GM18517 (cell line): Measurements from ENCODE around the gene ACAD10.
"Not testable (repeated sequence)": the region's sequence is repeated elsewhere in the genome, so short reads cannot be mapped to it uniquely, and the experiment has no call there.

Experiments
- ATAC-seq: cut with Tn5 transposase; IDR thresholded peaks from one replicate; pipeline ENCODE4 v1.9.1; 2021; ENCODE audit warnings: mild to moderate bottlenecking, moderate library complexity; ENCODE audit not compliant: unreplicated experiment

ACAD10 gene

DNA sequence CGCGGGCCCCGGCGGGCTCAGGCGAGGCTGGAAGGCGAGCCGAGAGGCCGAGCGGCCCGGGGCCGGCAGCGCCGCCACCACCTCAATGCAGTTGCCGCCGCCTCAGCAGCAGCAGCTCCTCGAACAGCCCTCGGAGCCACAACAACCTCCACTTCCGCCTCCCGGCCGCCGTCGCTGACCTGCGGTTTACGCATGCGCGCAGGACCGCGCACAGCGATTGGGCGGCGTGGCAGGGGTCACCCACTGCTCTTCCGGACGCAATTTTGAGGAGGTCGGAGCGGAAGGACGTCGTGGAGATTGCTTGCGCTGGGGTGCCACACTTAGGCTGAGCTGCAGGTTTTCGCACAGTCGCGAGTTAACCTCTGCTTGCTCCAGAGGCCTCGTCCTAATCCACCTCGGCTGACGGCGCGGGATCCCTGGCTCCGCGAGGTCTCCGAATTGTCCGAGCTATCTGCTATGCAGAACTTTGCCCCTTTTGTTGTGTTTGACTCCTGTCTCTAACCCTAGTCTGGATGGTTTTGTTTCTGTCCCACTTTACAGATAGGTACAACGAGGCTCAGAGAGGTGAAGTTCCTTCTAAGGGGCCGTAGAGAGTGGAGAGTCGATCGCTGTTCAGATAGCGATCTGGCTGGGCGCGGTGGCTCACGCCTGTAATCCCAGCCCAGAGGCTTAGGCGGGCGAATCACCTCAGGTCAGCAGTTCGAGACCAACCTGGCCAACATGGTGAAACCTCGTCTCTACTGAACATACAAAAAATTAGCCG lies at the start of gene ACAD10, which contains the start of gene BRAP:
ACAD10 (plus strand) TSS at position 243 of the 763 bp plus-strand sequence. CDS start 6,657 bp downstream, outside the sequence.
BRAP (minus strand) TSS at position 146 of the 763 bp plus-strand sequence. CDS start 164 bp downstream, outside the sequence.
- peak; percentile 80 for ATAC-seq

- ATAC-seq = no peak
Observed at GRCh38 chr12:111636209-111636945, 49.5 kb upstream of the ACAD10 start.

- no peak for ATAC-seq
Observed at GRCh38 chr12:111638556-111638955, 47.3 kb upstream of the ACAD10 start.

- no peak for ATAC-seq
Observed at GRCh38 chr12:111640506-111640905, 45.3 kb upstream of the ACAD10 start.

DNA sequence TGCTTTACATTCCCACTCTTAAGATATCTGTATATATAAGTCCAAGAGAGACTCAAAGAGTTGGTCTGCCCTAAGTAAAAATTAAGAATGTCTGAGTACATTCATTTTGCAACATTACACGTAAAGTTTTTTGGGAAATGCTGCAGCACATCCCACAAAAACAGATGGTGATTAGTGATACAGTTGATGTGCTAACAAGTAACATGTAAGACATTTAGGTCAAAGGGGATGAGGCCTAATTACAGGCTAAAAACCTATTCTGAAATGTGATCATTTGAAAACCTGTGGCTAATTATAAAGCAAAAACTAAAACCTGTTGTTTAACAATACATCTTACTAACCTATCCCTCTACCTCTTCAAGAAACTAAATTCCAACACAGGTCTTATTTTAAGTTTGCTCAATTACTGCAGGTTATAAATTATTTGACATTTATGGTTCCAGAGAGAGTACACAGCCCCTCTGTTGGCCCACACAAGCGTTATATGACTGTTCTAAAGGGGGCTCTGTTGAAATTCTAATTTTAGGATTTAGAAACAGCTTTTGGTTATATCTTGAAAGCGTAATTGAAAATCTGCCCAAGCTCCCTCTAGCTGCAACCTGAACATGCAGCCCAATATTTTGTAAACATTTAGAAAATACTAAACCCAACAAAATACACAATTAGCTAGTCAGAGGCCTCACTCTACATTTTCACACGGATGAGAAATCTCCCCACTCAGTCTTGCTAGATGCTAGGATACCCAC lies 43.0 kb upstream of the ACAD10 start:
- ATAC-seq = no peak

DNA sequence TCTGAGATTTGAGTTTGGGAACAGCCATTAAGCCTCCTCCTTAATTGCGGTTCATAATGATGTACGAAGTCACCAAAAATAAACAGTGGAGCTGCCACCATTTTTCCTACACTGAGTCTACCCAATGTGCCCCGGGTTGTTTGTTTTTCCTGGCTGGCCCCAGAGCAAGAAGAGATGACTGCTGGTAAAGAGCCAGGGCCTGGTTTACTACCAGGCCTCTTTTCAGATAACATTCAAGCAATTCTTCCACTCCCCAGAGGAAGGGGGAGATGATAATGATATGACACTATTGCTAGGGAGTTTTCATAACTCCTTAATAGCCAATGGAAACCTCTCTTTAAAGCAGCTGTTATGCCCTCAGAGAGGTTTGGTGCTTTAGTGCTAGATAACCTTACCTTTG lies 42.4 kb upstream of the ACAD10 start:
- ATAC-seq = no peak

DNA sequence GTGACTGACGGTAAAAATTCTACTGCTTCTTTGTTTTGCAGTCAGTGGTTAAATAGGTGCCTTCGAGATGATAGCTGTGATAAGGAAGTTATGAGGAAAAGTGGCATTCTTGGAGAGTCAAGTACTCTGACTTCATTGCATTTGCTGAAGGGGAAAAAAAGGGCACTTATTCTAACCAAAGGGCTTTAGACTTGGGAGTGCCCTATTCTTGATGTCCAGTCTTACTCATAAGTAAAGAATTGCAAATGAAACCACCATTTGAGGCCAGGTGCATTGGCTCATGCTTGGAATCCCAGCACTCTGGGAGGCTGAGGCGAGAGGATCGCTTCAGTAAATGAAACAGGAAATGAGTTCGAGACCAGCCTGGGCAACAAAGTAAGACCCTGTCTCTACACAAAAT lies 40.4 kb upstream of the ACAD10 start:
- ATAC-seq = no peak

DNA sequence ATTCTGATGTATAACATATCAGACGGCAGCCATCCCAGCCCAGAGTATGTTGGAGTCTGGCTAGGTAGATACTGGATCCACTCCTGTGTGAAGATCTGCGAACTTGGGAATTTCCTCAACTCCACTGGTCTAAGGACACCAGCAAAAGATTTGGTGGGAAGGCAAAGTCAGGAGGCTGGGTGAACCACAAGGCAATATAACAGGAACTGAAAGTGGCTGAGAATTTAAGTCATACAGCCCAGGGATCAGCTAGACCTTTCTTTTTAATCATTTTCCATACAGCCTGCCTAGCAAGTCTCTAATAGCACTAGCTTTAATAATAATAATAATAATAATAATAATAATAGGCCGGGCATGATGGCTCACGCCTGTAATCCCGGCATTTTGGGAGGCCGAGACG lies 34.9 kb upstream of the ACAD10 start:
- no peak for ATAC-seq

GRCh38 chr12:111652530-111652929 lies 33.3 kb upstream of the ACAD10 start:
- not testable (repeated sequence) for ATAC-seq

DNA sequence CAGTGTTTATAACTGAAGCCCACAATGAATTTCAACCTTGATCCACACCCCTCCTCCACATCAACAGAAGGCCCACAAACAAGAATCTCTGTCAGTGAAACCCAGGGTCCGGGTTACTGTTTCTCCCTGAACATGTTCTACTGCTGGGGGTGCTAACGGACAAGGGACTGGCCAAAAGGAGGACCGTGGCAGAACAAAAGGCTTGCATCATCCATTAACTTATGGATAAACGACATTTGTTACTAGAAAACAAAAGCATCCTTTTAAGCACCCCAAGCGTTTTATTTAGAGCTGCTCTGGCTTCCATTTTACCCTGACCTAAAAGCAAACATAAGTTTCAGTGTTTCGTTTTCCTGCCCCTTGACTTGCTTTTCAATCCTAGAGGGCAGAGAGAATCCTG lies 32.3 kb upstream of the ACAD10 start:
- no peak for ATAC-seq

DNA sequence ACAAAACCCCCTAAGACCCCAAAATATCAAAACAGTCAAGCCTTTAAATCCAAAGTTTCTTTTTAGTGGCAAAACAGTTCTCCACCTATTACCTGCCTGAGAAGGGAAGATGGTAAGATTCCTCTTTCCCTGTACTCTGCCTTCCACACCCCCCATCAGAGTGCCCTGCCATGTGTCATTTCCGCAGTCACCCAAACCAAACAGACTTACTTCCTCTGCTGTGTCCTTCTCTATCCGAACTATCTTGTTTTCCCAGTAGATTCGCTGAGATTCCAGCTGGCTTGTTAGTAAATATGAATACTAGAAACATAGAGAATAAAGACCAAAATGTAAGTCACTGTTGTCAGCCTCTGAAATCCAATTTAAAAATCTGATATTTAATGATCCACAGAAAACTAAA lies 30.5 kb upstream of the ACAD10 start:
- ATAC-seq = no peak

GRCh38 chr12:111656016-111656415 lies 29.8 kb upstream of the ACAD10 start:
- no peak for ATAC-seq

GRCh38 chr12:111664499-111664898 lies 21.4 kb upstream of the ACAD10 start:
- no peak for ATAC-seq

DNA sequence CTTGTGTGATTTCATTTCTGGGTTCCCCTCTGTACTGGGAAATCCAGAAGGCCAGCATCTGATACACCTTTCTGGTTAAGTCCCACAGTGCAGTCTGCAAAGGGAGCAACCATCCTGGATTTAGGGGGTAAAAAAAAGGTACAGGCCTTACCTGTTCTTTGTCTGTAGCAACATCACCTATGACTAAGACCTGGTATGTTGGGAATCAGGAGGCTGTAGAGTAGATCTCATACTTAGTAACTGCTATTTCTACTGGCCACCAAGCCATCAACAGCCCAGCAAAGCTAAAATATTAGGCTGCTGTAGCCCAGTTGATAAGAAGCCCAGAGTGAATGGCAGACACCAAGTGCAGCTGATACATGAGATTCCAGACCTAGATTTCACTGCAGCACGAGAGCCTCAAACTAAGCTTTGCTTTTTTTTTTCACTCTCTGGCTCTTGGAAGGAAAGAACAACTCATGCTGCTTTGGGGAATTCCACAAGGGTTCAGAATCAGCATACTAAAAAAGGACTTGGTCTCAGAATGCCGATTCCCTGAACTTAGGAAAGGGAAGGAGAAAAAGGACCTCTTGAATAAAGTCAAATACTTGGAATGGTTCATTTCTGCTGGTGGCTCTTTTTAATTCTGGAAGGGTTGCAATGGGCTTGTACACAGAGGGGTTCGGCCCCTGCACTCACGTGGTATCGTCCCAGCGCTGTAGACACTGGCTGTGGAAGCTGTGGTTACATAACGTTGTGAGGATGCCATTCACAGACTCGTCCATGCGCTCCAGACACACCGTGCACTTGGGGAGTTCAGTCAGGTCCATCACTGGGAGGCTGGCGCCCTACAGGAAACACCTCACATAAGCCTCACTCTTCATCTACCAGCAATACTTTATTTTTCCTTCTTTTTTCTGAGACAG lies 20.6 kb upstream of the ACAD10 start:
- ATAC-seq = no peak

DNA sequence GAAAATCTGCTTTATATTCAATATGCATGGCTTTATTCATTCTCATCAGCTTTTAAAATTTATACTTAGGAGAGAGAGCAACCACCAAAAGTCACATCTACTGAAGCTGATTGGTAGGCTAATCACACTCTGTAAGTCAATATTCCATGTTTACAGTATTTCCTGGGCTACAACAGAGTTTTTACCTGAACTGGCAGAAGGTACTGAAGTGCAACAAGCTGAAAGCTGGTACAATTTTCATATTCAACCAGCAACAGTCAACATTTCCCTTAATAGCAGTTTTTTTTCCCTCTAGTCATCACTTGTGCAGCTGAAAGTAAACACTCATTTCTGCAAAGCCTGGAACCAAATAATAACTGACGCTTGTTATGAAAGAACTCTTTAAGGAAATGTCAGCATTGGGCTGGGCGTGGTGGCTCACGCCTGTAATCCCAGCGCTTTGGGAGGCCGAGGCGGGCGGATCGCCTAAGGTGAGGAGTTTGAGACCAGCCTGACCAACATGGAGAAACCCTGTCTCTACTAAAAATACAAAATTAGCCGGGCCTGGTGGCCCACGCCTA lies 13.0 kb upstream of the ACAD10 start:
- no peak for ATAC-seq

- no peak for ATAC-seq
Observed at GRCh38 chr12:111673503-111673902, 12.3 kb upstream of the ACAD10 start.

GRCh38 chr12:111677186-111677585 lies 8.7 kb upstream of the ACAD10 start:
- no peak for ATAC-seq

DNA sequence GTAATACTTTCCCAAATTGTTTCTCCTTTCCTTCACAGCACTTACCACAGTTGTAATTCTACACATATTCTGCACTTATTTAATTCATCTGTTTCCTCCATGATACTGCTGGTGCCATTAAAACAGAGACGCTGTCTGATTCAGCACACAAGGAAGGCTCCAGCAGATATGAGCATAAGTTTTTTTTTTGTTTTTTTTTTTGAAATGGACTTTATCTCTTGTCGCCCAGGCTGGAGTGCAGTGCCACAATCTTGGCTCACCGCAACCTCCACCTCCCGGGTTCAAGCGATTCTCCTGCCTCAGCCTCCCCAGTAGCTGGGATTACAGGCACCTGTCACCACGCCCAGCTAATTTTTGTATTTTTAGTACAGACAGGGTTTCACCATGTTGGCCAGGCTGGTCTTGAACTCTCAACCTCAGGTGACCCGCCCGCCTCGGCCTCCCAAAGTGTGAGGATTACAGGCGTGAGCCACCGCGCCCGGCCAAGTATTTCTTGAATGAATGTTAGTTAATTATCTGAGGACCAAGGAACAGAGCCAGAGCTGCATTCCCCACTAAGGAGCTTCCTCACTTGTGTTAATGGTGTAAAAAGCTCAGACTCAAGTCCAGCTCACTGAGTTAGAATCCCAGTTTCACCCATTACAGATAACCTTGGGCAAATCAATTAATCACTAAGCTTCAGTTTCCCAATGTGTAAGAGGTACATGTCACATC lies 1.2 kb upstream of the ACAD10 start:
- ATAC-seq = not testable (repeated sequence)

DNA sequence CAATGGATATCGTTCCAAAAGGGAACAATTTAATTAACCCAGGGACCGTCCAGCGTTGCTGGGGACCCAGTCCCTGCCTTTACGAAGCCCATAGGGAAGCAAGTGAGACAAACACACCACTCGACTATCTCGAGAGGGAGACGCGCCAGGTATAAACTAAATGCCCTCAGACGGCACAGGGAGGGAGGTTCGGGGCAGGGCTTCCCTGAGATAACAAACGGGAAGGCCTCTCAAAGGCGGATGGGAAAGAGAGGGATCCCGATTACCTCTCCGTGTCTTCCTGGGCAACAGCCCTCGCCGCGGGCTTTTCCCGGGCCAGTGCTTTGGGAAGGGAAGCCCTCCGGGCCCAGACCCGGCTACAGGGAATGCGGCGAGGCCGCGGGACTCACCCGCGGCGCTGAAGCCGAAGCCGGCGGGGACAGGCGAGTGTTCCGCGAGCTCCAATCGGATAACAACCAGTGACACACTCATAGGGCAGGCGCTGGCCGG lies 487 bp upstream of the ACAD10 start:
- peak; percentile 1 for ATAC-seq
